IPS-NIHi11 (cell line): Measurements from ENCODE around the gene NBAS.
"Not testable (repeated sequence)": the region's sequence is repeated elsewhere in the genome, so short reads cannot be mapped to it uniquely, and the experiment has no call there.

Source experiments
- DNase-seq: peaks from one replicate; pipeline ENCODE4 v3.0.0; 2012; ENCODE audit warnings: mixed read lengths, low spot score

Gene NBAS

GRCh38 chr2:15412309-15412708 lies 148.8 kb downstream of the NBAS start:
- no peak for DNase-seq

- DNase-seq, result no peak
These were observed 150.2 kb downstream of the NBAS start for GRCh38 chr2:15410884-15411283.

GRCh38 chr2:15408759-15409158 lies 152.4 kb downstream of the NBAS start:
- DNase-seq, result no peak

GRCh38 chr2:15407666-15408065 lies 153.5 kb downstream of the NBAS start:
- no peak for DNase-seq

GRCh38 chr2:15404511-15404910 lies 156.6 kb downstream of the NBAS start:
- DNase-seq, result not testable (repeated sequence)

- no peak for DNase-seq
These were observed 160.8 kb downstream of the NBAS start for GRCh38 chr2:15400240-15400826.

GRCh38 chr2:15399241-15399640 lies 161.9 kb downstream of the NBAS start:
- no peak for DNase-seq

GRCh38 chr2:15391751-15392150 lies 169.4 kb downstream of the NBAS start:
- no peak for DNase-seq

- DNase-seq, result no peak
These were observed 171.2 kb downstream of the NBAS start for GRCh38 chr2:15389895-15390294.

- DNase-seq, result no peak
These were observed 171.8 kb downstream of the NBAS start for GRCh38 chr2:15389326-15389700.

GRCh38 chr2:15388406-15389325 lies 172.5 kb downstream of the NBAS start:
- DNase-seq, result no peak

GRCh38 chr2:15385184-15385583 lies 175.9 kb downstream of the NBAS start:
- DNase-seq, result no peak

- no peak for DNase-seq
These were observed 177.3 kb downstream of the NBAS start for GRCh38 chr2:15383695-15384350.

- no peak for DNase-seq
These were observed 182.8 kb downstream of the NBAS start for GRCh38 chr2:15378148-15378908.

- DNase-seq, result no peak
These were observed 183.9 kb downstream of the NBAS start for GRCh38 chr2:15377202-15377601.

GRCh38 chr2:15372019-15372418 lies 189.1 kb downstream of the NBAS start:
- DNase-seq, result no peak

GRCh38 chr2:15369129-15369528 lies 192.0 kb downstream of the NBAS start:
- no peak for DNase-seq

- DNase-seq, result no peak
These were observed 193.4 kb downstream of the NBAS start for GRCh38 chr2:15367715-15368114.

GRCh38 chr2:15367205-15367604 lies 193.9 kb downstream of the NBAS start:
- no peak for DNase-seq

GRCh38 chr2:15365411-15365810 lies 195.7 kb downstream of the NBAS start:
- DNase-seq, result no peak

- DNase-seq, result no peak
These were observed 196.6 kb downstream of the NBAS start for GRCh38 chr2:15364561-15364960.

GRCh38 chr2:15363734-15364133 lies 197.4 kb downstream of the NBAS start:
- no peak for DNase-seq
